HepG2 (cell line): ENCODE data around the gene CHRNB1. TPM values are rescaled to one million over a fixed set of nuclear protein-coding genes. Genes with fewer than 3 reads are reported as not detected.

Source experiments
- ATAC-seq: fragments of 200-7000 bp; cut with Tn5 transposase; 3 replicates; pipeline ENCODE4 v1.9.1; 2020; ENCODE audit warnings: mild to moderate bottlenecking, moderate library complexity
- BruUV-seq: library from RNA; stranded (reverse); fragments of 400-500 nt; replicated peaks from 2 replicates; lab custom pipeline; 2021; lab: Mats Ljungman, UMichigan
- CTCF ChIA-PET: fragments of 300-600 bp; formaldehyde crosslinking; extraction: SDS; loops from one replicate; lab custom pipeline; 2021; ENCODE audit warnings: low total read pairs, inconsistent platforms, low intra/inter-chr PET ratio; lab: Yijun Ruan, JAX
- POLR2A ChIA-PET: fragments of 350-600 bp; sonication (Branson Sonifier 250); formaldehyde crosslinking; loops from one replicate; lab custom pipeline; 2020; ENCODE audit warnings: antibody characterized with exemption, inconsistent platforms; lab: Yijun Ruan, JAX
- DNase-seq: peaks from one replicate; pipeline ENCODE4 v3.0.0-alpha.2; 2015; ENCODE audit warnings: low spot score
- FAIRE-seq: peaks from 3 replicates; lab custom pipeline; 2011; peaks lifted over from hg19 to GRCh38; lab: Jason Lieb, UNC
- H2AFZ ChIP-seq: one replicate; pipeline ENCODE4 v1.6.1; 2011; ENCODE audit warnings: low read length, inconsistent platforms
- H3K27ac ChIP-seq: fragments of 300-600 bp; 3 replicates; pipeline ENCODE4 v1.8.0; 2011; ENCODE audit warnings: mixed run types, mild to moderate bottlenecking, mixed read lengths, low read length, inconsistent platforms; ENCODE audit not compliant: insufficient read depth; ENCODE audit errors: extremely low read length
- H3K27me3 ChIP-seq, 2 experiments: fragments of 200-600 bp in 1 of 2; 2 replicates in 1 of 2; 3 replicates in 1 of 2; pipeline versions ENCODE4 v1.6.0 to v1.8.0; 2011; ENCODE audit warnings: low read length in 2 of 2, mild to moderate bottlenecking in 2 of 2, moderate library complexity in 2 of 2, inconsistent platforms in 1 of 2; ENCODE audit not compliant: insufficient read depth in 2 of 2, control insufficient read depth in 1 of 2
- H3K36me3 ChIP-seq, 2 experiments: fragments of 200-600 bp in 1 of 2; replicated peaks in 1 of 2; 2 replicates in 1 of 2; 3 replicates in 1 of 2; pipeline versions ENCODE4 v1.5.1 to v1.8.0; 2011; ENCODE audit warnings: low read length in 2 of 2, inconsistent platforms in 1 of 2; ENCODE audit not compliant: insufficient read depth in 2 of 2, control insufficient read depth in 1 of 2
- H3K4me1 ChIP-seq: 2 replicates; pipeline ENCODE4 v1.5.1; 2012; ENCODE audit warnings: low read length, inconsistent platforms; ENCODE audit not compliant: insufficient read depth
- H3K4me2 ChIP-seq: 2 replicates; pipeline ENCODE4 v1.6.0; 2011; ENCODE audit warnings: low read depth, low read length, inconsistent platforms
- H3K4me3 ChIP-seq, 3 experiments: fragments of 200-600 bp in 1 of 3; sonication (generic), shearing (Covaris generic) in 1 of 3; replicated peaks in 1 of 3; 2 replicates each; pipeline ENCODE4 v1.5.1; 2011 to 2016; ENCODE audit warnings: low read length in 3 of 3, inconsistent platforms in 2 of 3, low read depth in 2 of 3, mild to moderate bottlenecking in 2 of 3, control low read depth in 1 of 3, mixed read lengths in 1 of 3; ENCODE audit not compliant: insufficient read depth in 1 of 3
- H3K79me2 ChIP-seq: one replicate; pipeline ENCODE4 v1.6.1; 2011; ENCODE audit warnings: low read length, inconsistent platforms; ENCODE audit not compliant: insufficient read depth
- H3K9ac ChIP-seq: 2 replicates; pipeline ENCODE4 v1.6.0; 2011; ENCODE audit warnings: mild to moderate bottlenecking, low read depth, low read length, inconsistent platforms; ENCODE audit not compliant: insufficient read depth
- H3K9me3 ChIP-seq: 2 replicates; pipeline ENCODE4 v1.5.1; 2012; ENCODE audit warnings: mild to moderate bottlenecking, low read length
- H4K20me1 ChIP-seq: 2 replicates; pipeline ENCODE4 v1.6.0; 2011; ENCODE audit warnings: inconsistent platforms, mild to moderate bottlenecking, low read length, moderate library complexity; ENCODE audit not compliant: insufficient read depth
- DZIP1 ChIP-seq: sonication (generic); formaldehyde crosslinking; IDR thresholded peaks from 2 replicates; pipeline ENCODE4 v1.5.0; 2020; ENCODE audit warnings: mild to moderate bottlenecking, missing genetic modification reagents
- GATAD1 ChIP-seq: IDR thresholded peaks from 2 replicates; pipeline ENCODE4 v1.6.1; 2016; ENCODE audit warnings: missing genetic modification reagents, missing compliant biosample characterization
- KAT7 ChIP-seq: IDR thresholded peaks from 2 replicates; pipeline ENCODE4 v1.6.1; 2018; ENCODE audit warnings: borderline replicate concordance, missing compliant biosample characterization
- PAX8 ChIP-seq: sonication (generic); formaldehyde crosslinking; IDR thresholded peaks from 2 replicates; pipeline ENCODE4 v1.8.0; 2022; ENCODE audit warnings: mild to moderate bottlenecking, missing genetic modification reagents, borderline replicate concordance
- POLR2A ChIP-seq, 2 experiments: IDR thresholded peaks; 2 replicates each; pipeline ENCODE4 v1.6.1; 2011; ENCODE audit warnings: low read depth in 2 of 2, low read length in 2 of 2, mild to moderate bottlenecking in 1 of 2, moderate library complexity in 1 of 2; ENCODE audit not compliant: insufficient read depth in 1 of 2
- RAD51 ChIP-seq: fragments of 450-650 bp; IDR thresholded peaks from 2 replicates; pipeline ENCODE4 v1.6.1; 2016; ENCODE audit warnings: borderline replicate concordance
- TAF15 ChIP-seq: fragments of 200-400 bp; formaldehyde crosslinking; IDR thresholded peaks from one replicate; pipeline ENCODE4 v1.6.1; 2018; ENCODE audit warnings: mild to moderate bottlenecking, low read depth, low read length; ENCODE audit not compliant: poor library complexity, severe bottlenecking
- YEATS2 ChIP-seq: sonication (generic); formaldehyde crosslinking; IDR thresholded peaks from 2 replicates; pipeline ENCODE4 v1.4.0; 2020; ENCODE audit warnings: missing genetic modification reagents, borderline replicate concordance
- ZBTB3 ChIP-seq: sonication (generic); formaldehyde crosslinking; IDR thresholded peaks from 2 replicates; pipeline ENCODE4 v1.4.0; 2020; ENCODE audit warnings: low read depth, mild to moderate bottlenecking, moderate library complexity, missing genetic modification reagents, borderline replicate concordance
- ZFP90 ChIP-seq: sonication (generic); formaldehyde crosslinking; IDR thresholded peaks from 2 replicates; pipeline ENCODE4 v1.8.0; 2022; ENCODE audit warnings: missing genetic modification reagents, mild to moderate bottlenecking, inconsistent platforms, borderline replicate concordance
- ZNF232 ChIP-seq: sonication (generic); formaldehyde crosslinking; IDR thresholded peaks from 2 replicates; pipeline ENCODE4 v1.4.0; 2020; ENCODE audit warnings: missing genetic modification reagents, borderline replicate concordance
- ZNF607 ChIP-seq: sonication (generic); formaldehyde crosslinking; IDR thresholded peaks from 2 replicates; pipeline ENCODE4 v1.5.1; 2020; ENCODE audit warnings: missing genetic modification reagents, mild to moderate bottlenecking, borderline replicate concordance
- ZNF644 ChIP-seq: IDR thresholded peaks from 2 replicates; pipeline ENCODE4 v1.6.1; 2016; ENCODE audit warnings: low read depth
- ZSCAN9 ChIP-seq: IDR thresholded peaks from 2 replicates; pipeline ENCODE4 v1.6.1; 2016; ENCODE audit warnings: borderline replicate concordance
- WGBS: methylation state at CpG from one replicate; pipeline ENCODE4 v1.1.6; 2017; ENCODE audit warnings: low lambda C conversion rate; 5-methylcytosine and 5-hydroxymethylcytosine counted together
- in situ Hi-C: cut with HindIII; loops from 2 replicates; pipeline ENCODE4 v1.10.0; 2017; ENCODE audit warnings: low pct_unique_long_range_greater_than_20kb; ENCODE audit not compliant: extremely low pct_ligation_motif_present
- intact Hi-C: fragments of 100-400 bp; cut with micrococcal nuclease; formaldehyde crosslinking; loops from one replicate; pipeline ENCODE4 v1.10.0; 2022; ENCODE audit not compliant: unreplicated experiment
- polyA plus RNA-seq, 8 experiments: library from polyadenylated mRNA; depleted of rRNA in 3 of 8; stranded (reverse) in 7 of 8; unstranded in 1 of 8; fragments of >200 nt; fragmentation: Illumina TruSeq in 4 of 8; extraction: Trizol in 4 of 8; gene quantifications; 2 replicates each; pipeline versions ENCODE4 v1.2.1 to v1.2.3, GENCODE V29; 2011 to 2016; ENCODE audit warnings: low read depth in 4 of 8, missing spikeins in 1 of 8, mixed read lengths in 1 of 8; ENCODE audit not compliant: insufficient read depth in 1 of 8
- total RNA-seq, 5 experiments: library from RNA; depleted of rRNA; stranded (reverse); fragments of >200 nt; fragmentation: Illumina TruSeq; extraction: Trizol; gene quantifications; 2 replicates each; pipeline ENCODE4 v1.2.3, GENCODE V29; 2016; ENCODE audit warnings: low read depth in 1 of 5
- TF ChIP-seq, protein P1 (sequence below): sonication (generic); formaldehyde crosslinking; IDR thresholded peaks from 2 replicates; pipeline ENCODE4 v1.4.0; 2020; ENCODE audit warnings: missing genetic modification reagents
- TF ChIP-seq, protein P2 (sequence below): sonication (generic); formaldehyde crosslinking; IDR thresholded peaks from 2 replicates; pipeline ENCODE4 v1.4.0; 2020; ENCODE audit warnings: missing genetic modification reagents, mild to moderate bottlenecking, borderline replicate concordance

The CHRNB1 gene
- total and polyA plus RNA-seq, 2 of the 13 experiments (the other 11 are each of a cell fraction or from before 2014, with no cell fraction given) = 5.4 to 33.7 TPM

- TF ChIP-seq GATAD1 (no peak), ZNF232 (CRISPR knock-in tag) (no peak), ZNF644 (CRISPR knock-in tag) (no peak), KAT7 (no peak), YEATS2 (CRISPR knock-in tag) (no peak)
- TF ChIP-seq, protein P1, sequence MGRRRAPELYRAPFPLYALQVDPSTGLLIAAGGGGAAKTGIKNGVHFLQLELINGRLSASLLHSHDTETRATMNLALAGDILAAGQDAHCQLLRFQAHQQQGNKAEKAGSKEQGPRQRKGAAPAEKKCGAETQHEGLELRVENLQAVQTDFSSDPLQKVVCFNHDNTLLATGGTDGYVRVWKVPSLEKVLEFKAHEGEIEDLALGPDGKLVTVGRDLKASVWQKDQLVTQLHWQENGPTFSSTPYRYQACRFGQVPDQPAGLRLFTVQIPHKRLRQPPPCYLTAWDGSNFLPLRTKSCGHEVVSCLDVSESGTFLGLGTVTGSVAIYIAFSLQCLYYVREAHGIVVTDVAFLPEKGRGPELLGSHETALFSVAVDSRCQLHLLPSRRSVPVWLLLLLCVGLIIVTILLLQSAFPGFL (CRISPR knock-in tag) = no peak
Measured at GRCh38 chr17:7443499-7444485, 1.1 kb upstream of the CHRNB1 start (continued).

GRCh38 chr17:7445619-7445968, 733 bp downstream of the CHRNB1 start:
- peak; percentile 76 for DNase-seq
- Histone ChIP-seq H2AFZ (no peak overlapping the region), H3K4me2 (peak overlapping the region; percentile 89), H3K4me3 (peak overlapping the region; percentile 62 to 85 (median 63)), H3K9me3 (no peaks in the 10 kb centered on the region), H3K36me3 (no peaks in the 10 kb centered on the region), H3K79me2 (no peaks in the 10 kb centered on the region), H3K9ac (peak overlapping the region; percentile 75), H3K27ac (peak overlapping the region; percentile 73), H3K4me1 (peaks cover 45% of the 10 kb centered on the region), H4K20me1 (no peaks in the 10 kb centered on the region), H3K27me3 (peaks cover 4 to 27% of the 10 kb centered on the region in 2 experiments; a peak in 4 of 5 replicates)
- ChIA-PET CTCF (interaction anchor here (1.3 kb wide), 1 partner anchor 89 kb away, joined by 3 read pairs; no protein-coding TSS in a partner anchor), POLR2A (interaction anchor here (0.6 to 3.7 kb wide), 20 partner anchors 8 to 241 kb away, joined by 3 to 48 read pairs (median 4); partner anchors contain the start of genes CD68, PLSCR3, POLR2A and SLC35G6)
- 1% methylated on average over 15 of the region's 16 CpGs for WGBS
- FAIRE-seq = peak; percentile 70
- peak; percentile 88 for ATAC-seq
- no TSS peak for BruUV-seq
- in situ Hi-C loops (no loop called here), intact Hi-C loops (loop anchor here (1.0 to 5.0 kb wide), 2 partner anchors 37 to 116 kb away; partner anchors contain the start of genes NEURL4, POLR2A and SLC35G6)
- TF ChIP-seq DZIP1 (CRISPR knock-in tag) (0 out of 2 replicates have a peak, but pooled peaks have one; percentile 13), TAF15 (no peak), POLR2A (IDR thresholded peaks at IDR 0.05; ENCODE audit: insufficient read depth in 1 of 2, low read depth in 2 of 2, low read length in 2 of 2) (0 out of 4 replicates have a peak, but pooled peaks of 1 of the 2 experiments have one; percentile 44), ZFP90 (CRISPR knock-in tag) (no peak), ZNF607 (CRISPR knock-in tag) (no peak), ZBTB3 (CRISPR knock-in tag) (no peak), PAX8 (CRISPR knock-in tag) (no peak), RAD51 (no peak), ZSCAN9 (no peak)
- TF ChIP-seq, protein P2, sequence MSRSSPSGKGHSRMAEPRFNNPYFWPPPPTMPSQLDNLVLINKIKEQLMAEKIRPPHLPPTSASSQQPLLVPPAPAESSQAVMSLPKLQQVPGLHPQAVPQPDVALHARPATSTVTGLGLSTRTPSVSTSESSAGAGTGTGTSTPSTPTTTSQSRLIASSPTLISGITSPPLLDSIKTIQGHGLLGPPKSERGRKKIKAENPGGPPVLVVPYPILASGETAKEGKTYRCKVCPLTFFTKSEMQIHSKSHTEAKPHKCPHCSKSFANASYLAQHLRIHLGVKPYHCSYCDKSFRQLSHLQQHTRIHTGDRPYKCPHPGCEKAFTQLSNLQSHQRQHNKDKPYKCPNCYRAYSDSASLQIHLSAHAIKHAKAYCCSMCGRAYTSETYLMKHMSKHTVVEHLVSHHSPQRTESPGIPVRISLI = no peak
